ENCODE measurements around the gene FAM76A.
"Not testable (repeated sequence)": the region's sequence is repeated elsewhere in the genome, so short reads cannot be mapped to it uniquely, and the experiment has no call there.

FAM76A gene

DNA sequence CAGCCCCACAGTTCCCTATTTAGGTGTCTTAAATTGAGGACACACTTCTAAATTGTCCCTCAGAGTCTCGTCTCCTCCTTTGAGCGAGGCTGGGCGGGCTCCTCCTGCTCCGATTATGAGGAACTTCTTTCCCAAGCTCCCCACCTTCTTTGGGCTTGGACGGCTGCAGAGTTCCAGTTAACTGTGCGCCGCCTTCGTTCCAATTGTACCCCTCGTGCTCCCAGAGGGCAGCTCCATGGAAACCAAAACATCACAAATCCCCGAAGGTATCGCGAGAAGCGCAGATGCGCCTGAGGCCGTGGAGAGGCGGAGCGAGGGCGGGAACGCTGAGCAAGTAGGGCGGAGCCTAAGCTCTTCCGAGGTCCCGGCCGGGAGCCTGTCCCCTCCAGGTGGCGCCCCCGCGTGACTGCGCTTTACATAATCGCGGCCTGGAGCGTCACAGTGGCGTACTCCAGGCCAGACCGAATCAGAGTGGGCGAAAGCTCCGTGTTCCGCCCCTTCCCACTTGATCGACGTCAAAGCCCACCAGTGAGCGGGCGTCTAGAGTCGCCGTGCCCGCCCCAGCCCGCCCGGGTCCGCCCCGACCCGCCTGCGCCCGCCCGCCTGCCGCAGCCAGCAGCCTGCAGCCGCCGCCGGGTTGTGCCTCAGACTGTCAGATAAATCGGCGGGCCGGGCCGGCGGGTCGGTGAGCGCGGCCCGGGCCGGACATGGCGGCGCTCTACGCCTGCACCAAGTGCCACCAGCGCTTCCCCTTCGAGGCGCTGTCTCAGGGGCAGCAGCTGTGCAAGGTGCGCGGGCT lies at the start of gene FAM76A:
Gene FAM76A (plus strand): TSS at position 588 of the 799 bp plus-strand sequence. CDS start 120 bp downstream, at position 708.
- peak; percentile 99 for DNase-seq (ENCODE audit: low read depth)

DNA sequence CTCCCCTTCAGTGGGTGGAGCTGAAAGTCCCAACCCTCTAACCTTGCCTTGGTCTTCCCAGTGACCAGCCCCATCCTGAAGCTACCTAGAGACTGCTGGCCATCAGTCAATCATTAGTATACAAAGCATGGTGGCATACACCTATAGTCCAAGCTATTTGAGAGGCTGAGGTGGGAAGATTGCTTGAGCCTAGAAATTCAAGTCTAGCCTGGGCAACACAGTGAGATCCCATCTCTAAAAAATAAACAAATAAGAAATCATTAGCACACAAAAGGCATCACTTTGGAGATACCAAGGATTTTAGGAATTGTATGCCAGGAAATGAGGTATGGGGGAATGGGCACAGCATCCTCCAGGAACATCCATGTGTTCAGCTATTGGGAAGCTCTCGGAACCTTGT lies 49.4 kb upstream of the FAM76A start:
- DNase-seq (ENCODE audit: low read depth): no peak

DNA sequence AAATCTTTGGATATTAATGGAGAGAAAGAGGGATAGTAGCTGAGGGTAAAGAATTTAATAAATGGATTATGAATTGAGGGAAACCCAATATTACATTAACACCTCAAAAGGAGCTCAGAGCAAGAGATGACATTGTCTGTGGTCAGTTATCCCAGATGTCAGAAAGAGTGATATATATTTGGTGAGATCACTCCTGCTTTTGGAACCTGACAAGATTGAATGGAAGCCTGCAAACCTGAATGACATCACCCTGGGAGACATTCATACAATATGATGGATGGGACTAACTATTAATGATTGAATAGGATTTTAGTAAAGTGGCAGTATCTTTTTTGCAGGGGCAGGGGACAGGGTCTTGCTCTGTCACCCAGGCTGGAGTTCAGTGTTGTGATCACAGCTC lies 47.0 kb upstream of the FAM76A start:
- no peak for DNase-seq (ENCODE audit: low read depth)

DNA sequence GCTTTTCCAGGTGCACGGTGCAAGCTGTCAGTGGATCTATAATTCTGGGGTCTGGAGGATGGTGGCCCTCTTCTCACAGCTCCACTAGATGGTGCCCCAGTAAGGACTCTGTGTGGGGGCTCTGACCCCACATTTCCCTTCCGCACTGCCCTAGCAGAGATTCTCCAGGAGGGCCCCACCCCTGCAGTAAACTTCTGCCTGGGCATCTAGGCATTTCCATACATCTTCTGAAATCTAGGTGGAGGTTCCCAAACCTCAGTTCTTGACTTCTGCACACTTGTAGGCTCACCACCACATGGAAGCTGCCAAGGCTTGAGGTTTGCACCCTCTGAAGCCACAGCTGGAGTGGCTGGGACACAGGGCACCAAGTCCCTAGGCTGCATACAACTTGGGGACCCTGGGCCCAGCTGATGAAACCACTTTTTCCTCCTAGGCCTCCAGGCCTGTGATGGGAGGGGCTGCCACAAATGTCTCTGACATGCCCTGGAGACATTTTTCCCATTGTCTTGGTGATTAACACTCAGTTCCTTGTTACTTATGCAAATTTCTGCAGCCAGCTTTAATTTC lies 45.5 kb upstream of the FAM76A start:
- DNase-seq (ENCODE audit: low read depth): not testable (repeated sequence)

DNA sequence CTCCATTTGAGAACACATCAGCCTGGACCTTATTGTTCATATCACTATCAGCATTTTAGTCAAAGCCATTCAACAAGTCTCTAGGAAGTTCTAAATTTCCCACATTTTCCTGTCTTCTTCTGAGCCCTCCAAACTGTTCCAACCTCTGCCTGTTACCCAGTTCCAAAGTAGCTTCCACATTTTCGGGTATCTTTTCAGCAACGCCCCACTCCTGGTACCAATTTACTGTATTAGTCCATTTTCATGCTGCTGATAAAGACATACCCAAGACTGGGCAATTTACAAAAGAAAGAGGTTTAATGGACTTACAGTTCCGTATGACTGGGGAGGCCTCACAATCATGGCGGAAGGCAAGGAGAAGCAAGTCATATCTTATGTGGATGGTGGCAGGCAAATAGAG lies 44.2 kb upstream of the FAM76A start:
- not testable (repeated sequence) for DNase-seq (ENCODE audit: low read depth)

DNA sequence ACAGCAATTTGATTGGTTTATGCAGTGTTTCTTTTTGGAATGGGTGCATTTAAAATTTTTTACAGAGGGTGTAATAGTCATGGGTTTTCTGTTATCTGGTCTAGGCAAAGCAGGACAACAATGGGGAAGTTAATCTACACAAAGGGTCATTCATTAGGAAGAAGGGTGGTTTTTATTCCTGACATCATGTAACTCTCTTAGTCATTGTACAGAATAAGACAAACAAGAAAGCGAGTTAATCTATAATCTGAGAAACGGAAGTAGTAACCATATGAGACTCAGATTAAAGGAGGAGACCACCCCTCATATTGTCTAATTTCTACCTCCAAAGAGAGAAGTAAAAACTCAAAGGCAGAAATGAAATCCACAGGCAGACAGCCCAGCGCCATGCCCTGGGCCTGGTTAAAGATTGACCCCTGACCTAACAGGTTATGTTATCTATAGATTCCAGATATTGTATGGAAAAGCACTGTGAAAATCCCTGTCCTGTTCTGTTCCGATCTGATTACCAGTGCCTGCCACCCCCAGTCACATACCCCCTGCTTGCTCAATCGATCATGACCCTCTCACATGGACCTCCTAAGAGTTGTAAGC lies 43.3 kb upstream of the FAM76A start:
- no peak for DNase-seq (ENCODE audit: low read depth)

DNA sequence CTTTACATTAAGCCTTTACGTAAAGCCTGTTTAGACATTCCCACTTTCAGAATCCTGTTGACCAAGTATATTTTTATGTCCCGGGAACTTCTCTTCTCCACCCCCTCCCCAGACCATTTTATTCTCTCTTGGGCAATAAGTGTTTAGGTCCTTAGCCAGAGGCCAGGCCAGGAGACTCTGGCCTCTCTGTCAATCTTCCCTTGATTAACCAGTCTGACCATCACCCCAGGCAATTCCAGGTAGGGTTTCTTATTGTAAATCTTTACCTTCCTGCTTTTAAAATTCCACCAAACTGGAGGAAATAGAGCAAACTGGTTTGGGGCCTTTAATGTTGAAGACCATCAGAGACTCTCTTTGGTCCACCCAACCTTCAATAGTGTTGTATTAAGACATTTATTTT lies 41.6 kb upstream of the FAM76A start:
- DNase-seq (ENCODE audit: low read depth): no peak

DNA sequence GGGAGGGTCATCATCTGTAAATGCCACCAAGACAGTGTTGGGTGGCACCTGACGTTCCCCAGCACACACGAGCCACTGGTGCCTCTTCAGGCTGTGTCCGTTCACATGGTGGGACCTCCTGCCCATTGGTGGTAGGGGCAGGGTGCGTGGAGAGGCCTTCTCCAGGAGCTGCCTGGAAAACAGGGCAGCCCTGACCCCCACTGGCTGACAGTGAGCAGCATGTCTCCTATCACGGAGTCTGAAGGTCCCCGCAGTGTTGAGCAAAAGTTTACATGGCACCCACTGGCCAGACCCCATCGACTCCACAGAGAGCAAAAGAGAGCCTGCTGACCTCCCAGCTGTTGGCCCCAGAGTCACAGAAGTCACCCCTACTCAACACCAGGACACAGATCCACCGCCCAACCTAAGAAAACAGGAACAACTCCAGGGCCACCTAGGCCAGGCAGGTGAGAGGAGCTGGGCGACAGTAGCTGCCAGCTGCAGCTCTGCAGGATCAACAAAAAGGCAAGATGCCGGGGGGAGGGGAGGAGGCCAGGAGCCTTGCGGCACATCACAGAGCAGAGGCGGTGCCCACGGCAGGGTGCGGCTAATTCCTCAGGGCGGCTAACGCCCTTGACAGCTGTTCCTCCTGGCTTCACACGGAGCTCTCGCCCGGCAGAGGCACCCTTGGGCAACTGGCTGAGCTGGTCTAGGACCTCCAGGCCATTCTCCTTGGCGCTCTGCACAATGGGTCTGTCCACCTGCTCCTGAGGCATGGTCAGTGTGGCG lies 39.4 kb upstream of the FAM76A start:
- DNase-seq (ENCODE audit: low read depth): no peak

DNA sequence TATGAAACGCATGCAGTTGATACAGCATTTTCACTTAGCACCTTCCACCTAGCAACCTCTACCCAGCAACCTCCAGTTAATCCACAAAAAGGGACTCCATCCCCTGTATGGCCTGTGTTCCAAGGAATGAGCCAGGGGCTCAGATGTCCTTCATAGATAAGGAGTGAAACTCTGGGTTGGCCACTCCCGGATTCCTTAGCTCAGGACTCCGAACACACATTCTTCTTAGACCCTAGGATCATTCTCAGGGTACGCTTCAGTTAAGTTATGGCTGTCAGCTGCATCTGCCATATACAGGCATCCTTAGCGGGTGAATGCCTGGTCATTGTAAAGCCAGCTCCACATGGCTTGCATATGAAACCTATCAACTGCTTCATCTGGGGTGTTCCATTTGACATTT lies 37.9 kb upstream of the FAM76A start:
- DNase-seq (ENCODE audit: low read depth): no peak

DNA sequence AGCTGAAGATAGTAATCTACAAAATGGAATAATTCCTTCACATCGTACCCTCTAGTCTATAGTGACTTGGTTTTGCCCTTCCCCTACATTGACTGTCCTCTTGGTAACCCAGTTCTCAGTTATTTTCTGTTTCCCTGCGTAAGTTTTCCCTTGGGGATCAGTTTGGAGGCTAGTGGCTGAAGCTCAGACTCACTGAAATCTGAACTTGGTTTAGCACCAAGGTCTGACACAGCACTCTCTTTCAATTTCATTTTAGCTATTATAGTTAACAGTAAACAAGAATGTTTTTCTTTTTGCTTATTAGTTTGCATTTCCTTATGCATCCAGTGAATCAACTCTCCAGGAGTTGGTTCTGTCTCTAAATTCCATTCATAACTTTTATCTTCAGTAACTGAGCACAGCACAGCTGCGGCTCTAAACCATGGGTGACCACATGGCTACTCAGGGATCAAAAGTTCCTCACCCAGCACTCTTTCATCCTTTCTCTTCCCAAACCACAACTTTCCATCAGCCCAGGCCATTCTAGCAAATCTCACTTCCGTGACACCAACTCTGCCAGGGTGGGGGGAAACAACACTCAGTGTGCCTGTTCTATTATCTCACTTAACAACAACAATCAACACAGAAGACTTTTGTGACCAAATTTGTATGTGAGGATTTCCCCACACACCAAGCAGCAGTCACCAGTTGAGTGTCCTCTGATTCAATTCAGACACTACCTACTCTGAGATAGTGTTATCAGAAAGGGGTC lies 36.2 kb upstream of the FAM76A start:
- no peak for DNase-seq (ENCODE audit: low read depth)

DNA sequence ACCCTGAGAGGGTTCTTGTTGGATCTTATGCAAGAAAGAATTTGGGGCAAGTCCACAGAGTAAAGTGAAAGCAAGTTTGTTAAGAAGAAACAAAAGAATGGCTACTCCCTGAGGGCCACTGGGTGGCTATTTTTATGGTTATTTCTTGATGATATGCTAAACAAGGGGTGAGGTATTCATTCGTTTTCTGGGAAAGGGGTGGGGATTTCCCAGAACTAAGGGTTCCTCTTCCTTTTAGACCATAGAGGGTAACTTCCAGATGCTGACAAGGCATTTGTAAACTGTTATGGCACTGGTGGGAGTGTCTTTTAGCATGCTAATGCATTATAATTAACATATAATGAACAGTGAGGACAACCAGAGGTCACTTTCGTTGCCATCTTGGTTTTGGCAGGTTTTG lies 35.6 kb upstream of the FAM76A start:
- no peak for DNase-seq (ENCODE audit: low read depth)

DNA sequence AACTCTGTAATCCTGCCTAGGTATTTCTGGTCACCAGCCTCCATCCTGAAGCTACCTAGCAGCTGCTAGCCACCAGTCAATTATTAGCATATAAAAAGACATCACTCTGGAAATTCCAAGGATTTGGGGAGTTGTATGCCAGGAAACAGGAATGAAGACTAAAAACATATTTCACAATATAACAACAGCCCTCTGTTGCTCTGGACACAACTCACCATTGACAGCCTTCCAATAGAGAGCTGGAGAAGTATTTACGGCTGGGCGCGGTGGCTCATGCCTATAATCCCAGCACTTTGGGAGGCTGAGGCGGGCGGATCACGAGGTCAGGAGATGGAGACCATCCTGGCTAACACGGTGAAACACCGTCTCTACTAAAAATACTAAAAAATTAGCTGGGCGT lies 28.9 kb upstream of the FAM76A start:
- DNase-seq (ENCODE audit: low read depth): not testable (repeated sequence)

DNA sequence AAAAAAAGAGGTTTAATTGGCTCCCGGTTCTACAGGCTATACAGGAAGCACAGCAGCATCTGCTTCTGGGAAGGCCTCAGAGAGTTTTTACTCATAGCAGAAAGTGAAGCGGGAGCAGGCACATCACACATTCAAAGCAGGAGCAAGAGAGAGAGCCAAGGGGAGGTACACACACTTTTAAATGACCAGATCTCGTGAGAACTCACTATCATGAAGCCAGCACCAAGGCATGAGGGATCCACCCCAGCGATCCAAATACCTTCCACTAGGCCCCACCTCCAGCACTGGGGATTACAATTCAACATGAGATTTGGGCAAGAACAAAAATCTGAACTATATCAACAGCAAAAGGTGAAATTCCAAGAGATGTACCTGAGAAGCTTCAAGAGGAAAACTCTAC lies 20.8 kb upstream of the FAM76A start:
- no peak for DNase-seq (ENCODE audit: low read depth)

DNA sequence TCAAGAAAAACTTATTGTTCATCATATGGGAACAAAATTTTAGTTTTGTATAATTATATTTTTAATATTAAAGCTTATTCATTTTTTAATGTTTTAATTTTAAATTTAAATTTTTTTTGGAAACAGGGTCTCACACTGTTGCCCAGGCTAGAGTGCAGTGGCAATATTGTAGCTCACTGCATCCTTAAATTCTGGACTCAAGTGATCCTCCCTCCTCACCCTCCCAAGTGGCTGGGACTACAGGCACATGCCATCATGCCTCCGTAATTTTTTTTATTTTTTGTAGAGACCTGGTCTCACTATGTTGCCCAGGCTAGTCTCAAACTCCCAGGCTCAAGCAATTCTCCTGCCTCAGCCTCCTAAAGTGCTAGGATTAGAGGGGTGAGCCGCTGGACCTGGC lies 20.2 kb upstream of the FAM76A start:
- no peak for DNase-seq (ENCODE audit: low read depth)

DNA sequence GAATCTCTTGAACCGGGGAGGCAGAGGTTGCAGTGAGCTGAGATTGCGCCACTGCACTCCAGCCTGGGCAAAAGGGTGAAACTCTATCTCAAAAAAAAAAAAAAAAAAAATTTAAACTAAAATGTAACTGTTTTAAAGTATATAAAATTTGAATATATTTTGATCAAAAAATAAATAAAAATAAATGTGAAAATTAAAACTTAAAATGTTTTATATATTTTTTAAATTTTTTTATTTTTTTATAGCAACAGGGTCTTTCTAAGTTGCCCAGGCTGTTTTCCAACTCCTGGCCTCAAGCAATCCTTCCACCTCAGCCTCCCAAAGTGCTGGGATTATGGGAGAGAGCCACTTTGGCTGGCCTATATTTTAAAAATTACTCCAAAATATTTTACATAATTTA lies 15.2 kb upstream of the FAM76A start:
- DNase-seq (ENCODE audit: low read depth): no peak

DNA sequence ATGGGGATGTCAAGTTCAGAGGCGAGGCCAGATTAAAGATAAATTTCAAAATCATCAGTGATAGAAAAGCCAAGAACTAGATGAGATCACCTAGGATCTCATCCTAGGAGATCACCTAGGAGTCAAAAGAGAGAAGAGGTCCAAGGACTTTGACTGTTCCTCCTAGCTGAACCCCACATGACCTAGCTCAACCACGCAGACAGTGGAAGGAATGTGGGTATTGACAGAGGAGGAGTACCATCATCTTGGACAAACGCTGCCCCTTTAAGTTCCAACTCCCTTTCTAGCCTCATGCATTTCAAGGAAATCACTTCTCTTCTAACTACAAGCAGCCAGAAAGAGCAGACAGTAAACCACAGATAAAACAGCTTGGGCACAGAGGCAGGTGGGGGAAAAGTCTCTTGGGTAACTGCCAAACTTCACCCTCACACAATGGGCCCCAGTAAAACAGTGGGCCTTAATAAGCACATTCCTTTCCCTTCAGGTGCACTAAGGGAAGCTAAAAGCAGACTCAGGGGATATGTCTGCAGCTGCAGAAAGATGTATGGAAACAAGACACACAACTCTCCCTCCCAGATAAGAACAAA lies 12.5 kb upstream of the FAM76A start:
- no peak for DNase-seq (ENCODE audit: low read depth)

DNA sequence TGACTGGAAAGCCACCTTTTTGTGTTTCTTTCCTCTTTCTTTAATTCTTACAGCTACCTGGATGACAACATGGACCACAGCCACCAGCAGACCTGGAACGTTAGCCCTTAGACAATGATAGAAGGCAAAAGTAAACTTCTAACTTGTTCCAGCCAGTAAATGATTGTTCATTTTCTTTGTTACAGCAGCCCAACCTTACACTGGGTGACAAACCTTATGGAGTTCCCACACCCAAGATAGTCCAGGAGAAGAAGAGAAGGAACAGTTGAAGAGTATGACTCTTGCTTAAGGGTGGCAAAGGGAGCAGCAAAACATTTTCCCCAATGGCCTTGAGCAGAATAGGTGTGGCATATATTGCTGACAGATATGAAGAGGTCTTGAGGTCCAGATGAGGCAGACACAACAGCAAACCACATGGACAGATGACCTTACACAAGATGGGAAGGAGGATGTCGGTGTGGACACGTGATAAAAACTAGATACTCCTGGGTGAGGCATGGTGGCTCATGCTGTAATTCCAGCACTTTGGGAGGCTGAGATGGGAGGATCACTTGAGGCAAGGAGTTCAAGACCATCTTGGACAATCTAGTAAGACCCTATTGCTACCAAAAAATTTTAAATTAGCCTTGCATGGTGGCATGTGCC lies 11.8 kb upstream of the FAM76A start:
- DNase-seq (ENCODE audit: low read depth): no peak

DNA sequence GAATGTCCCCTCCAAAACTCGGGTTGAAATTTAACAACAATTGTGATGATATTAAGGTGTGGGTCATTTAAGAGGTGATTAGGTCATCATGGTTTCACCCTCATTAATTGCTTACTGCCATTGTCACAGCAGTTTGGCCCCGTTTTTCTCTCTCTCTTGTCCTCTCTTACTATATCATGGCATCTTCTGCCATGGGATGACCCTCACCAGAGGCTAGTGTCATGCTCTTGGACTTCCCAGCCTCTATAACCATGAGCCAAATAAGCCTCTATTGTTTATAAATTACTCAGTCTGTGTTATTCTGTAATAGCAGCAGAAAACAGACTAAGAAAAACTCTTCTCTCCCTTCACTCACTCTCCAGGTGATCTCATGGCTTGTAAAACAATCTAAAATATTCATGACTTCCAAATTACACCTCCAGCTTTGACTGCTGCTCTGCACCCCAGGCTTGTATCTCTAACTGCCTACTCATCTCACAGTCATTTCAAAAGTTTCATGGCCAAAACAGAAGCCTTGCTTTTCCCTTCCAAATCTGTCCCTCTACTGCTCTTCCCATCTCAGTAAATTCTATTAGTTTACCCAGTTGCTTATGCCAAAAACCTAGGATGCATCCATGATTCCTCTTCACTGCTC lies 9.4 kb upstream of the FAM76A start:
- no peak for DNase-seq (ENCODE audit: low read depth)

DNA sequence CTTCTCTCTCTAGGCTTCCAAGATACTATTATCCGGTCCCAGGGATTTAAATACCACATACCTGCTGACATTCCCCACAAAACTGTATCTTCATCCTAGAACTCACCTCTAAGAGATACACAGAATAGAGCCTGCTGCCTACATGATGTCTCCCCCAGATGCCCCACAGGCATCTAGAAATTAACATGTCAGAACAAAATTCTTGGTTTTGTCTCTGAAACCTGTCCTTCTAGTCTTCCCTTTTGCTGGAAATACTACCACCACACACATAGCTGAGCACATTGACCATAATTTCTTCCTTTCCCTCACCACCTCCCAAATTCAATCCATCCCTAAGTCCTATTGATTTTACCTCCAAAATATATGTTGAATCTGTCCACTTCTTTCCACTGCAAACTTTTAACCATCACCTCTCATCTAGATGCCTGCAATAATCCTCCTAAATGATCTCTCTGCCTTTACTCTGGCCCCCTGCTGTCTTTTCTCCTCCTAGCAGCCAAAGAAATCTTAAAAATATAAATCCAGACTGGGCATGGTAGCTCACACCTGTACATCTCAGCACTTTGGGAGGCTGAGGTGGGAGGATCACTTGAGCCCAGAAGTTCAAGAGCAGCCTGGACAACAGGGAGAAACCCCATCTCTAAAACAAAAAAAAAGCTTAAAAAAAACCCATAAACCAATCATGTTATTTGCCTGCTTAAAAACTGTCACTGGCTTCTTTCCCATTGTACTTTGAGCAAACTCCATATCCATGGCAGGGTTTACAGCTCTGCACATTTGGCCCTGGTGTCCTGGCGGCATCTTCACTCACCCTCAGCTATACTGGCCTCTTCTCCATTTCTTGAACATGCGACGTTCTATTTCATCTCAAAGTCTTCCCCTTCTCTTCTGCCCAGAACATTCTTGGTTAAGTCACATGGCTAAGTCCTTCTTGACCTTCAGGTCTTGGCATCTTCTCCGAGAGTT lies 6.2 kb upstream of the FAM76A start:
- DNase-seq (ENCODE audit: low read depth): no peak
